ENCODE data around the gene ALKBH5.

Gene ALKBH5

GRCh38 chr17:18258356-18259038 is 74.9 kb downstream of the ALKBH5 start, which contains the start of gene FLII (continued):
- TF ChIP-seq ZNF280C (tag by site-specific recombination; IDR thresholded peaks at IDR 0.05) (no peak), ZNF585B (tag by site-specific recombination; IDR thresholded peaks at IDR 0.05) (no peak), ZNF184 (tag by site-specific recombination; IDR thresholded peaks at IDR 0.05) (no peak), GFI1B (tag by site-specific recombination; IDR thresholded peaks at IDR 0.05) (no peak), PRDM1 (tag by site-specific recombination; IDR thresholded peaks at IDR 0.05) (no peak), GLIS2 (tag by site-specific recombination; IDR thresholded peaks at IDR 0.05) (peak; percentile 80), ZNF132 (tag by site-specific recombination; IDR thresholded peaks at IDR 0.05; ENCODE audit: borderline replicate concordance) (no peak), ZNF658 (tag by site-specific recombination; IDR thresholded peaks at IDR 0.05) (no peak), ZNF214 (tag by site-specific recombination; IDR thresholded peaks at IDR 0.05; ENCODE audit: borderline replicate concordance) (no peak), ZSCAN18 (tag by site-specific recombination; IDR thresholded peaks at IDR 0.05) (no peak), ZSCAN16 (tag by site-specific recombination; IDR thresholded peaks at IDR 0.05) (no peak), ZNF660 (tag by site-specific recombination; IDR thresholded peaks at IDR 0.05) (0 out of 2 replicates have a peak, but pooled peaks have one; percentile 18), ZNF513 (tag by site-specific recombination; IDR thresholded peaks at IDR 0.05) (no peak), ZNF530 (tag by site-specific recombination; IDR thresholded peaks at IDR 0.05; ENCODE audit: low read depth) (no peak), ZBTB21 (tag by site-specific recombination; IDR thresholded peaks at IDR 0.05) (no peak), BCL11A (tag by site-specific recombination; IDR thresholded peaks at IDR 0.05; ENCODE audit: low read depth) (no peak), HOXA7 (CRISPR knock-in tag; IDR thresholded peaks at IDR 0.05; ENCODE audit: borderline replicate concordance) (no peak), ZNF404 (tag by site-specific recombination; IDR thresholded peaks at IDR 0.05) (no peak), MEIS1 (CRISPR knock-in tag; IDR thresholded peaks at IDR 0.05; ENCODE audit: borderline replicate concordance) (no peak), ZNF555 (tag by site-specific recombination; conservative IDR thresholded peaks at IDR 0.05) (no peak), ZNF221 (tag by site-specific recombination; IDR thresholded peaks at IDR 0.05; ENCODE audit: borderline replicate concordance) (no peak), KLF10 (tag by site-specific recombination; IDR thresholded peaks at IDR 0.05) (peak; percentile 54; the same call in 1 of the 2 replicates), GLI4 (tag by site-specific recombination; IDR thresholded peaks at IDR 0.05) (no peak), ZNF266 (tag by site-specific recombination; IDR thresholded peaks at IDR 0.05; ENCODE audit: low read depth) (no peak), ZNF366 (tag by site-specific recombination; conservative IDR thresholded peaks at IDR 0.05) (no peak), ZNF280D (tag by site-specific recombination; IDR thresholded peaks at IDR 0.05) (no peak), ZNF768 (tag by site-specific recombination; IDR thresholded peaks at IDR 0.05) (no peak), ZNF561 (tag by site-specific recombination; IDR thresholded peaks at IDR 0.05; ENCODE audit: borderline replicate concordance) (no peak), KLF7 (tag by site-specific recombination; IDR thresholded peaks at IDR 0.05; ENCODE audit: borderline replicate concordance) (0 out of 2 replicates have a peak, but pooled peaks have one; percentile 16), ZNF133 (tag by site-specific recombination; IDR thresholded peaks at IDR 0.05) (no peak), ZNF10 (tag by site-specific recombination; IDR thresholded peaks at IDR 0.05) (peak; percentile 85)
- TF ChIP-seq, protein P1, sequence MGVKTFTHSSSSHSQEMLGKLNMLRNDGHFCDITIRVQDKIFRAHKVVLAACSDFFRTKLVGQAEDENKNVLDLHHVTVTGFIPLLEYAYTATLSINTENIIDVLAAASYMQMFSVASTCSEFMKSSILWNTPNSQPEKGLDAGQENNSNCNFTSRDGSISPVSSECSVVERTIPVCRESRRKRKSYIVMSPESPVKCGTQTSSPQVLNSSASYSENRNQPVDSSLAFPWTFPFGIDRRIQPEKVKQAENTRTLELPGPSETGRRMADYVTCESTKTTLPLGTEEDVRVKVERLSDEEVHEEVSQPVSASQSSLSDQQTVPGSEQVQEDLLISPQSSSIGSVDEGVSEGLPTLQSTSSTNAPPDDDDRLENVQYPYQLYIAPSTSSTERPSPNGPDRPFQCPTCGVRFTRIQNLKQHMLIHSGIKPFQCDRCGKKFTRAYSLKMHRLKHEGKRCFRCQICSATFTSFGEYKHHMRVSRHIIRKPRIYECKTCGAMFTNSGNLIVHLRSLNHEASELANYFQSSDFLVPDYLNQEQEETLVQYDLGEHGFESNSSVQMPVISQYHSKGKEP (tag by site-specific recombination; IDR thresholded peaks at IDR 0.05): peak; percentile 29; the same call in 1 of the 2 replicates

All from HEK293 (cell line).